ENCODE results near the gene ASIP. TPM values are rescaled to one million over a fixed set of nuclear protein-coding genes. Genes with fewer than 3 reads are reported as not detected.
A peak's percentile ranks its signal among the peaks of the same experiment; 100 is the strongest.
"Not testable (repeated sequence)": the region's sequence is repeated elsewhere in the genome, so short reads cannot be mapped to it uniquely, and the experiment has no call there.

ASIP gene
- total RNA-seq, 3 donors from 2014 or later: not detected

DNA sequence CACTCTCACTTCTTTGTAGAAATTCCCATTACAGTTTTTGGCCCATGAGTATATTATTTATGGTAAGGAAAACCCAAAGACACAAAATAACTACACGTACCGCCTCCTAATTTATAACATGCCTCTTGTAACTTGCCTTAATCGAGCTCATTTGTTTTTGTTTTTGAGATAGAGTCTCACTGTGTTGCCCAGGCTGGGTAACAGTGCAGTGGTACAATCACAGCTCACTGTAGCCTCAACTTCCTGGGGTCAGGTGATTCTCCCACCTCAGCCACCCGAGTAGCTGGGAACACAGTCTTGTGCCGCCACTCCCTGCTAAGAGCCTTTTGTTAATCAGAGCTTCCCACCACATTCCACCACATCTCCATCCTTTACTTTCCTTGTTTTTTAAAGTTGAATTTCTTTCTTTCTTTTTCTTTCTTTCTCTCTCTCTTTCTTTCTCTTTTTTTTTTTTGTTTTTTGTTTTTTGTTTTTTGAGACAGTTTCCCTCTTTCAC is 15.5 kb downstream of the ASIP start:
- Histone ChIP-seq H3K36me3 (ENCODE audit: low read depth) (no peaks in the 10 kb centered on the region), H3K9me3 (no peaks in the 10 kb centered on the region), H3K4me3 (no peak overlapping the region), H3K4me1 (ENCODE audit: low read depth) (no peaks in the 10 kb centered on the region)
- DNase-seq (no peak), ATAC-seq (no peak)
- intact Hi-C loops (cut with DNase I, micrococcal nuclease): no loop called here
- TF ChIP-seq, protein P1, sequence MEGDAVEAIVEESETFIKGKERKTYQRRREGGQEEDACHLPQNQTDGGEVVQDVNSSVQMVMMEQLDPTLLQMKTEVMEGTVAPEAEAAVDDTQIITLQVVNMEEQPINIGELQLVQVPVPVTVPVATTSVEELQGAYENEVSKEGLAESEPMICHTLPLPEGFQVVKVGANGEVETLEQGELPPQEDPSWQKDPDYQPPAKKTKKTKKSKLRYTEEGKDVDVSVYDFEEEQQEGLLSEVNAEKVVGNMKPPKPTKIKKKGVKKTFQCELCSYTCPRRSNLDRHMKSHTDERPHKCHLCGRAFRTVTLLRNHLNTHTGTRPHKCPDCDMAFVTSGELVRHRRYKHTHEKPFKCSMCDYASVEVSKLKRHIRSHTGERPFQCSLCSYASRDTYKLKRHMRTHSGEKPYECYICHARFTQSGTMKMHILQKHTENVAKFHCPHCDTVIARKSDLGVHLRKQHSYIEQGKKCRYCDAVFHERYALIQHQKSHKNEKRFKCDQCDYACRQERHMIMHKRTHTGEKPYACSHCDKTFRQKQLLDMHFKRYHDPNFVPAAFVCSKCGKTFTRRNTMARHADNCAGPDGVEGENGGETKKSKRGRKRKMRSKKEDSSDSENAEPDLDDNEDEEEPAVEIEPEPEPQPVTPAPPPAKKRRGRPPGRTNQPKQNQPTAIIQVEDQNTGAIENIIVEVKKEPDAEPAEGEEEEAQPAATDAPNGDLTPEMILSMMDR (IDR thresholded peaks at IDR 0.05): no peak

DNA sequence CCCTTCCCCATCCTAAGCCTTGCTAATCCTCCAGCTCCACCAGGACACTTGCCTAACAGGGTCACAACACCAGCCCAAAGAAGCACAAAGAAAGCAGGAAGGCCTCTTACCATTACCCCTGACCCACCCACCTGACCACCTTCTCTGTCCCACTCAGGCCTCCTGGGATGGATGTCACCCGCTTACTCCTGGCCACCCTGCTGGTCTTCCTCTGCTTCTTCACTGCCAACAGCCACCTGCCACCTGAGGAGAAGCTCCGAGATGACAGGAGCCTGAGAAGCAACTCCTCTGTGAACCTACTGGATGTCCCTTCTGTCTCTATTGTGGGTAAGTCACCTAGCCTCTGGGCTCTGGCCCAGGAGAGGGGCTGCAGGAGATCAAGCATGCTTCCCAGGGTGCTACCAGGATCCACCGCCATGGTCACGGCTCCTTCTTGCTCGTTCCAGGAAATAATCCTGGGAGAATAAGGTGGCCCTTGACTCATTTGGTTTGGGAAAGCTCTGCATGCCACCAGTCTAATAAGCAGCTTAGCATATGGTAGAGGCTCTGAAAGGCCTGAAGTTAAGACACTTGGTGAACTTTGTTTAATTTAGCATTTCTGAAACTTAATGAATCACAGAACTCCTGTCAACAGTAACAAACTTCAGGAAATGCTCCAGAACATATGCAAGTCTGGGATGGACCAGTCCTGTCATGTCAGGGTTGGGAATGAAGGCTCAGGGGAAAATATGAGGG is 19.2 kb downstream of the ASIP start:
- Histone ChIP-seq H3K9me3 (no peaks in the 10 kb centered on the region), H3K4me1 (ENCODE audit: low read depth) (no peaks in the 10 kb centered on the region), H3K4me3 (no peak overlapping the region), H3K36me3 (ENCODE audit: low read depth) (no peaks in the 10 kb centered on the region)
- DNase-seq: no peak
- TF ChIP-seq, protein P1 (IDR thresholded peaks at IDR 0.05): no peak
- no peak for ATAC-seq
- intact Hi-C loops (cut with DNase I, micrococcal nuclease): no loop called here

DNA sequence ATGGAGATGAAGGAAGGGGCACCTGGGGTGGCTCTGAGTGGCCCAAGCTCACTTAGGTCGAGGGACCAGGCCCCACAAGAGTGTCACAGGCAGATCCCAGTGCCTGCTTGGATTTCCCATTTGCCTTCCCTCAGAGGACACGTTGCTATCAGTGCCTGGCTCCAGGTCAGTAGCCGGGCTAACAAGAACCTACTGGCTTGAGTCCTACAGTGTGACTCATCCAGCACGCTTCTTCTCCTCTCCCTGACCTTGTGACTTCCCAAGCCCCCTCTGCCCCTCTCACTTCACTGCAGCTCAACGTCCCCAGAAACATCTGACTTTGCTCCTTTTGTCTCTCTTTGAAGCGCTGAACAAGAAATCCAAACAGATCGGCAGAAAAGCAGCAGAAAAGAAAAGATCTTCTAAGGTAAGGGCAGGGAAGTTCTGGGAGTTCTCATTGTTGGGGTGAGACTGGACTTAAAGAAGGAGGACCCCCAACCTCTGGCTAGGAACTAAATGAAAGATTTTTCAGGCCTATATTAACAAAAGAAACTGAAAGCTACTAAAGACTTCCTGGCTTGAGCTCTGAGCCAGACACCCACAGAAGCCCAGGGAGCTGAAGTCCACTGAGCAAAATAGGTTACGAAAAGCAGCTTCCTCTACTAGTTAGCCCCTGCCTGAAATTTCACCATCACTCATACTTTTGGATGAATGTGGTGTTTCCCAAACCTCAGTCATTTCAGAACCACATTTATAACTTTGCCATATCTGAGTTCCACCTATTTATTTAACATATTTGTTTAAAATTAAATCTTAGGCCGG is 21.5 kb downstream of the ASIP start:
- no peak for DNase-seq
- no peaks in the 10 kb centered on the region for H3K4me1 ChIP-seq (ENCODE audit: low read depth)
- intact Hi-C loops (cut with DNase I, micrococcal nuclease): no loop called here

DNA sequence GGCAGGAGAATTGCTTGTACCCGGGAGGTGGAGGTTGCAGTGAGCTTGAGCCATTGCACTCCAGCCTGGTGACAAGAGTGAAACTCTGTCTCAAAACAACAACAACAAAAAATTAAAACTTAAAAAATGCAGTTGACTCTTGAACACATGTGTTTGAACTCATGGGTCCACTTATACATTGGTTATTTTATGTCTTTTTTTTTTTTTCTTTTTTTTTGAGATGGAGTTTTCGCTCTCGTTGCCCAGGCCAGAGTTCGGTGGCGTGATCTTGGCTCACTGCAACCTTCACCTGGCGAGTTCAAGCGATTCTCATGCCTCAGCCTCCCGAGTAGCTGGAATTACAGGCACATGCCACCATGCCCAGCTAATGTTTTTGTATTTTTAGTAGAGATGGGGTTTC is 22.2 kb downstream of the ASIP start:
- intact Hi-C loops (cut with DNase I, micrococcal nuclease); H3K4me1 ChIP-seq (ENCODE audit: low read depth); H3K9me3 ChIP-seq; DNase-seq; H3K36me3 ChIP-seq (ENCODE audit: low read depth); H3K4me3 ChIP-seq; ATAC-seq: not testable (repeated sequence)

More for the DNA sequence above, 21.5 kb downstream of the ASIP start:
- no peaks in the 10 kb centered on the region for H3K9me3 ChIP-seq
- H3K4me3 ChIP-seq: no peak overlapping the region
- TF ChIP-seq, protein P1 (IDR thresholded peaks at IDR 0.05): no peak
- no peaks in the 10 kb centered on the region for H3K36me3 ChIP-seq (ENCODE audit: low read depth)
- peak; percentile 32 for ATAC-seq

DNA sequence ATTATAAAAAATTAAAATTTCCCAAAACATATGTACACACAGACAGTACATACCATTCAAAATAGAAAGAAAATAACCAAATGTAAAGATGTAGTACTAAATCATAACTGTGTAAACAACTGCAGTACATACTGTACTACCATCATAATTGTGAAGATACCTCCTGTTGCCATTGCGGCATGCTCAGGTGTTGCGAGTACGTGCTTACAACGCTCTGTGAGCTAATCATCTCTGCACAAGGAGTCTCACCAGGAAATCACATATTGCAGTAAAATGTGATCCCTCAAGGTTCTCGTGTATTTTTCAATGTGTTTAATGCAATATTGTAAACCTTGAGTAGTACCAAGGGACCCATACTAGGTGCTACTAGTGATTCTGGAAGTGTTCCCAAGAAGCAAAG is 22.9 kb downstream of the ASIP start:
- intact Hi-C loops (cut with DNase I, micrococcal nuclease): no loop called here
- Histone ChIP-seq H3K4me3 (no peak overlapping the region), H3K36me3 (ENCODE audit: low read depth) (no peaks in the 10 kb centered on the region), H3K4me1 (ENCODE audit: low read depth) (no peaks in the 10 kb centered on the region), H3K9me3 (no peaks in the 10 kb centered on the region)
- no peak for ATAC-seq
- no peak for DNase-seq
- TF ChIP-seq, protein P1 (IDR thresholded peaks at IDR 0.05): no peak

DNA sequence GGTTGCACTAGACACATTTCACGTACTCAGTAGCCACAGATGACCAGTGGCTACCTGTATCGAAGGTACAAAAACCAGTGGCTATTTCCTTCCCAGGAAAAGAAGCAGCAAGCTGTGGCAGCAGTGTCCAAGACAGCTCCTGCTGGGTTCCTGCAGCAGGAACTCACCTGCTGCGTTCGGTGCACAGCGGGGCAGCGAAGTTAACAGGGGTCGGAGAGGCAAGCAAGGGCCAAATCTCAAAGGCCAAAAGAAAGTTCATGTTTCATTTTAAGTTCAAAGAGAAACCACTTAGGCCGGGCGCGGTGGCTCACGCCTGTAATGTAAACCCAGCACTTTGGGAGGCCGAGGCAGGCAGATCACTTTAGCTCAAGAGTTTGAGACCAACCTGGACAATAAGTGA is 26.9 kb downstream of the ASIP start:
- no peak overlapping the region for H3K4me3 ChIP-seq

More for the DNA sequence above, 26.9 kb downstream of the ASIP start:
- Histone ChIP-seq H3K4me1 (ENCODE audit: low read depth) (no peaks in the 10 kb centered on the region), H3K9me3 (no peaks in the 10 kb centered on the region), H3K36me3 (ENCODE audit: low read depth) (no peaks in the 10 kb centered on the region)
- intact Hi-C loops (cut with DNase I, micrococcal nuclease): no loop called here
- no peak for ATAC-seq
- no peak for DNase-seq
- TF ChIP-seq, protein P1 (IDR thresholded peaks at IDR 0.05): no peak

Data from mucosa of descending colon (tissue), 3 donors.